ENCODE measurements around the gene TMEM218. TPM values are rescaled to one million over a fixed set of nuclear protein-coding genes. Genes with fewer than 3 reads are reported as not detected.
A peak's percentile ranks its signal among the peaks of the same experiment; 100 is the strongest.
"Not testable (repeated sequence)": the region's sequence is repeated elsewhere in the genome, so short reads cannot be mapped to it uniquely, and the experiment has no call there.

The TMEM218 gene
- total RNA-seq, 2 donors from 2014 or later, result 10.1 to 10.8 TPM

DNA sequence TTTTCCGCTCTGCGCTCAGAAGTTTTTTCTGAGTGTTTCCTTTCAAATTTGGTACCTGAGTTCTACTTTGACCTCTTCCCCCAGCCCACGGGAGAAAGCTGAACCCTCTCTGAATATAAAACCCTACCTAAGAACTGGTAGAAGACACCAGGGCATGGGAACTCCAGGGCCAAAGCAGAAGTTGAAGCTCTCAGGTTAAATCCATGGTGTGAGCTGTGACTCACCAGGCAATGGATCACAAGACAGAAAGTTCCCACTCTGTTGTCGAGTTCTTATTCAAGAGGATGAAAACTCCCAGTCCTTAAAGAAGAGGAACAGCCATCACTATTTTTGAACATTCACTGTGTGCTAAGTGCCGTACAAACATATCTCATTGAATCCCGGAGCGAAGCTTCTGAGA lies 8.9 kb downstream of the TMEM218 start:
- DNase-seq (ENCODE audit: low spot score in 2 of 2) (no peak), ATAC-seq (no peak)
- no peak overlapping the region for H3K27ac Mint-ChIP-seq
- H3K9me3 Mint-ChIP-seq, result no peaks in the 10 kb centered on the region
- peaks cover 6 to 18% of the 10 kb centered on the region in 2 donors for H3K36me3 Mint-ChIP-seq

DNA sequence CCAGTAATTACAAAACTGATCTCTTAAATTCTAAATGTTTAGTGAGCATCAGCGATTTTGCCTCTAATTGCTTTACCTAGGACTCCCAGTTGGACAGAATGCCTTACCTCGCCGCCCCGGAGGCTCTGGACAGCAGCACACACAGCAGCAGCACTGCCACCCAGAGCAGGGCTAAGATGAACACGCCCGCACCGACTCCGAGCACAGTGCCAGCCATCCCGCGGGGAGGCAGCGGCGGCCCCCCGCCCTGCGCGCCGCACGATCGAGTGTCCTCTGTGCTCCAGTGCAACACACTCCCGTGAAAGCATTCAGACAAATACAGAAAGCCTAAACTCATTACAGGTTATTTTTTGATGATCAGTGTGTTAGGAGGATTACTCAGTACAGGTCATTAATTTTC lies 9.4 kb downstream of the TMEM218 start:
- ATAC-seq (no peak), DNase-seq (ENCODE audit: low spot score in 2 of 2) (no peak)
- Mint-ChIP-seq H3K36me3 (peaks cover 4 to 18% of the 10 kb centered on the region in 2 donors), H3K9me3 (no peaks in the 10 kb centered on the region), H3K27ac (peak overlapping the region in 1 of 2 donors; percentile 65)

DNA sequence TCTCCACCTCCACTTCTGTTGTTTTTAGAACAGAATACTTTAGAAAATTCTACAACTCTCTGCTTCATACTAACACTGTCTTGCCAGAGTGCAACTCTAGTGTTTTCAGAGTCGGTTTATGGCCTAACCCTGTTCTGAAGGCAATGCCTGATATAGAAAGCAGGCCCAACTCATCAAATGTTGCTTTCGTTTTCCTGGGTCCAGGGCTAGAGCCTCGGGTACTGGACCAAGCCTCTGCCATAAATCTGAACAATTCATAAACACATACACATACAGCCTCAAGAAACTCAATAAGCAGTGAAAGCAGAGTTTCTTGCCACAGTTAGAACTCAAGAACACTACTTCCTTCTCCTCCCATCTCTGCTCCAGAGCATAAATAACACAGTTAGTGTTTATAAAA lies 9.8 kb downstream of the TMEM218 start:
- Mint-ChIP-seq H3K27ac (peak overlapping the region in 1 of 2 donors; percentile 65), H3K9me3 (no peaks in the 10 kb centered on the region), H3K36me3 (peaks cover 0 to 18% of the 10 kb centered on the region in 2 donors)
- ATAC-seq (no peak), DNase-seq (ENCODE audit: low spot score in 2 of 2) (no peak)

DNA sequence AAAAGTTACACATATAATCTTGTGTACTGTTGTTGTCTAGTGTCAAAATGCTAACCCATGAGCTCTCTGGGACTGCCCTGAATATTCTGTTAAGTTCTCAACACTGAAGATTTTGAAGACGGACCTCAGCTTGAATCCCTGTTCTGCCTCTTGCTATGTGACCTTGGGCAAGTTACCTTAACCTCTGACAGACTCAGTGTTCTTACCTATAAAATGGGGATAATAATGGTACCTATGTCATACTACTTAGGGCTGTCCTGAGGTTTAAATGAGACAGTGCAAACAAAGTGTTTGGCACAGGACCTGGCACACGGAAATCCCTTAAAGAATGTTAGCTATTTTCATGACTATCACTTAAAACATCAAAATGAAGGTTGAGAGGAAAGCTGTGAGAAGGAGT lies 11.3 kb downstream of the TMEM218 start:
- ATAC-seq (no peak), DNase-seq (ENCODE audit: low spot score in 2 of 2) (no peak)
- Mint-ChIP-seq H3K27ac (no peak overlapping the region), H3K9me3 (no peaks in the 10 kb centered on the region), H3K36me3 (peaks cover 0 to 18% of the 10 kb centered on the region in 2 donors)

DNA sequence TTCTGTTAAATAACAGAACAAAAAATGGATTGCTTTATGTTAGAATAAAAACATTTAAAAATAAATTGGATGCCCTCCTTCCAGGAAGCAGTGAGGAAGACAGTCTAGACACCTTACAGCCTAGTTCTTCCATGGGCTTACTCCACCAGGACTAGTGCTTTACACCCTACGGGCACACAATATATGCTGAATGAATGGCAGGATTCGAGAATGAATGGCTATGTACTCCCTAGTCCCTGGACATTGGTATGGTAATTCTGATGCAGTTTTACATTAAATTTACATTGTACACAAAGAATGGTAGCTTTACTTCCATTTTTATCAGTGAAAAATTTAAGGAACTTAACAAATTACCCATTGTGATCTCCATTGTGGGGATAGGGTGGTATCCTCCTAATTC lies 16.7 kb downstream of the TMEM218 start:
- ATAC-seq (no peak), DNase-seq (ENCODE audit: low spot score in 2 of 2) (no peak)
- Mint-ChIP-seq H3K27ac (no peak overlapping the region), H3K9me3 (no peaks in the 10 kb centered on the region), H3K36me3 (peaks cover 0 to 5% of the 10 kb centered on the region in 2 donors)

DNA sequence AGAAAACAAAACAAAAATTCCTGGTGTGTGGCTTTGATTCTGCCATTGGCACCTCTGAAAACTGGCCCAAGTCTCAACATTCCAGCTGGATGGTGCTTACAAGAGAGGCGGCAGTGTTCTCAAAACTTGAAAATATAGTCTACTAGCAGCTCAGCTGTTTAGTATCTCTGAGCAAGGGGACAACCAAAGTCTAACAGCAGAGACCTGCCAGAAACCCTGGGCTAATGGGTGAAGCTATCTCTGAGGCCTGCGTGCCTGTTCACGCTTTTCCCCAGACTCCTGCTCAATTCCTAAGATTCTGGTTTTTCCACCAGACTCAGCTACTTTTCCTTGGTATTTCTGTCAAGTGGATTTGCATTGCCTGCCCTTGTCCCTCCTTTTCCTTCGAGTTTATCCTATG lies 17.9 kb downstream of the TMEM218 start:
- no peaks in the 10 kb centered on the region for H3K9me3 Mint-ChIP-seq
- ATAC-seq (no peak), DNase-seq (ENCODE audit: low spot score in 2 of 2) (no peak)
- H3K27ac Mint-ChIP-seq, result no peak overlapping the region
- H3K36me3 Mint-ChIP-seq, result peaks cover 0 to 4% of the 10 kb centered on the region in 2 donors

DNA sequence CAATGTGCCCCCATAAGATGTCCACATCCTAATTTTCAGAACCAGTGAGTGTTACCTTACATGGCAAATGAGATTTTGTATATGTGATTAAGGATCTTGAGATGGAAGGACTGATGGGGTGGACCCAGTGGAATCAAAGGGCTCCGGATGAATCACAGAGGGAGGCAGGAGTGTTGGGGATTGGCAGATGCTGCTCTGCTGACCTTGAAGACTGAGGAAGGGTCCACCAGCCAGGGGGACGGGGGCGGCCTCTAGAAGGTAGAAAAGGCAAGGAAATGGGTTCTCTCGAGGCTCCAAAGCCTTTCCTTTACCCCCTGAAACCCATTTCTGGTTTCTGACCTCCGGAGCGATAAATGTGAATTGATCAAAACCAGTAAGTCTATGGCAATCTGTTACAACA lies 18.8 kb downstream of the TMEM218 start:
- ATAC-seq (no peak), DNase-seq (ENCODE audit: low spot score in 2 of 2) (no peak)
- Mint-ChIP-seq H3K9me3 (no peaks in the 10 kb centered on the region), H3K36me3 (no peaks in the 10 kb centered on the region), H3K27ac (no peak overlapping the region)

DNA sequence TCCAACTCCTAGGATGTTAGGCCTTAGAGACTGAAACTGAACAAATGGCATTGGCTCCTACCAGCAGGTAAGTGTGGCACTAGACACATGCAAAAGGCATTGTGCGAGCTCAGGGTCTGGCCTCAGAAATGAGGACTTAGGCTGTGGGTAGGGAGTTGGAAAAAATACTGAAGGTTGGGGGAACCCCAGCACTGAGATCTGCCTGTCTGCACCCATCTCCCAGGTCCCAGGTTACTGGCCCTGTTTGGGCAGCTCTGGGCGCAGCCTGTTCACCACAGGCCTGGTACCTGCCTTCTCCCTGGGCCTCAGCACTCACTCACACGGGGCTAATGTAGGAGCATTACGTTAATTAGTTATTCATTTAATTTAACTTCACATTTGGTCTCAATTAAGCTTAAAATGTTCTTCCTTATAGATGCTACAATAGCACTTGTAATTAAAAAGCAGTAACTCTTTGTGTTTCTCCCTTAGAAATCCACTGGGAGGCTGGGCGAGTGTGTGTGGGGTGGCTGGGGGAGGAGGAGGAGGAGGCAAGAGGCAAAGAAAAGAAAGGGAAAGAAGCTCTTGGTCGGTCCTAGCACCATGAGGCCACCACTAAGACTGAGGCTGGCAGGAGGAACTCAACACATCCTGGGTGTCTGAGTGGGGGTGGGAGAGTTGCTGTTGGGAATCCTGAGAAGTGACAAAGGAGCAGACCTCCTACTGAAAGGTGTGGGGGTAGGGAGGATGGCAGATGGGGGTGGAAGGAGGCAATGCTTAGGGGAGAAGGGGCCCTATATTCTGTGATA lies 19.4 kb downstream of the TMEM218 start:
- Mint-ChIP-seq H3K27ac (peak overlapping the region in 1 of 2 donors; percentile 69), H3K9me3 (no peaks in the 10 kb centered on the region), H3K36me3 (no peaks in the 10 kb centered on the region)
- DNase-seq (ENCODE audit: low spot score in 2 of 2), result no peak
- no peak for ATAC-seq

DNA sequence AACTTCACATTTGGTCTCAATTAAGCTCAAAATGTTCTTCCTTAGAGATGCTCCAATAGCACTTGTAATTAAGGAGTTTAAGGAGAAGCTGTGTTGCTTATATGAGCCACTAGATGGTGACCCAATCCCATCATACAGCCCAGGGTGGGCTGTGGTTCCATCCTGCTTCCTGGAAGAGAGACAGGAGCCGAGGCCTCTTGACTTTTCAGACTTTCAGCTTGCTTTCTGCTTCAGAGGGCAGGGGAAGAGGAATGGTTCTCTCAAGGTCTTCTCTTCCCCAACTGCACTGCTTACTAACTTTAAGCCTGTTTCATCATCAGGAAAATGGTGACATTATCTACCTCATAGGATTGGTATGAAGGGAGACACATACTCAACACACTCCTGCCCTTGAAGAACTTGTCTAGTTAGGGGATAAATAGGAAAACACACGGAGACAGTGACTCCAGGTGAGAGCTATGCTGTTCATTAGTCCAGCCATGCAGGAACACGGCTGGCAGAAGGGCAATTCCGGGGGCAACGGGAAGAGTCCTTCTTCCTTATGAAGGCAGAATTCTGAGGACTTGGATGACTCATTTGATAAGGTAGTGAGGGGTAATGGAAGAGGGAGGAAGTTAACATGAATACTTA lies 20.1 kb downstream of the TMEM218 start:
- DNase-seq (ENCODE audit: low spot score in 2 of 2) (no peak), ATAC-seq (peak in 1 of 2 donors; percentile 52)
- peak overlapping the region in 1 of 2 donors; percentile 69 for H3K27ac Mint-ChIP-seq
- H3K9me3 Mint-ChIP-seq, result no peaks in the 10 kb centered on the region
- H3K36me3 Mint-ChIP-seq, result no peaks in the 10 kb centered on the region

DNA sequence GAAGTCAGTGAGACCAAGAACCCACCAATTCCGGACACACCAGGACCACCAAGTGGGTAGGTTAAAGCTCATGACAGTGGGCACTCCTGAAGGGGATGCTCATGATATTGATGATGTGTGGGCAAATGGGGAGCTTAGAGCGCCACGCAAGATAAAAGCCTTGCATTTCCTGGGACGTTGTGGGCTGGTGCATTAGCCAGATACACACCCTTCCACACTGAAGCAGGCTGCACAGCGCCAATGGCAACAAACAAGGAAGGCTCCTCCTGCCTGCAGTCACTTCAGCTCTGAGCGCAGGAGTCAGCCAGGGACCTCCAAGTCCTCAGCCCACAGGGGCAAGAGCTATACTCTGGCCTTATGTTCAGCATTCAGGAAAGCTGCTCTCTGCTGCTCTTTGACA lies 20.6 kb downstream of the TMEM218 start:
- H3K27ac Mint-ChIP-seq, result no peak overlapping the region
- H3K36me3 Mint-ChIP-seq, result no peaks in the 10 kb centered on the region
- no peak for DNase-seq (ENCODE audit: low spot score in 2 of 2)
- ATAC-seq, result no peak
- H3K9me3 Mint-ChIP-seq, result no peaks in the 10 kb centered on the region

DNA sequence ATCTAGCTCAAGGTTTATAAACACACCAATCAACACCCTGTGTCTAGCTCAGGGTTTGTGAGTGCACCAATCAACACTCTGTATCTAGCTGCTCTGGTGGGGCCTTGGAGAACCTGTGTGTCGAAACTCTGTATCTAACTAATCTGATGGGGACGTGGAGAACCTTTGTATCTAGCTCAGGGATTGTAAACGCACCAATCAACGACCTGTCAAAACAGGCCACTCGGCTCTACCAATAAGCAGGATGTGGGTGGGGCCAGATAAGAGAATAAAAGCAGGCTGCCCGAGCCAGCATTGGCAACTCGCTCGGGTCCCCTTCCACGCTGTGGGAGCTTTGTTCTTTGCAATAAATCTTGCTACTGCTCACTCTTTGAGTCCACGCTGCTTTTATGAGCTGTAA lies 21.3 kb downstream of the TMEM218 start:
- H3K36me3 Mint-ChIP-seq; H3K27ac Mint-ChIP-seq; H3K9me3 Mint-ChIP-seq; DNase-seq (ENCODE audit: low spot score in 2 of 2); ATAC-seq: not testable (repeated sequence)

DNA sequence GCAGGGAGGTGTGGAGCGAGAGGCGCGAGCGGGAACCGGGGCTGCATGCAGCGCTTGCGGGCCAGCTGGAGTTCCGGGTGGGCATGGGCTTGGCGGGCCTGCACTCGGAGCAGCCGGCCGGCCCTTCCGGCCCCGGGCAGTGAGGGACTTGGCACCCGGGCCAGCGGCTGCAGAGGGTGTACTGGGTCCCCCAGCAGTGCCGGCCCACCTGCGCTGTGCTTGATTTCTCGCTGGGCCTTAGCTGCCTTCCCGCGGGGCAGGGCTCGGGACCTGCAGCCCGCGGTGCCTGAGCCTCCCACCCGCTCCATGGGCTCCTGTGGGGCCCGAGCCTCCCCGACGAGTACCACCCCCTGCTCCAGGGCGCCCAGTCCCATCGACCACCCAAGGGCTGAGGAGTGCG lies 21.9 kb downstream of the TMEM218 start:
- not testable (repeated sequence) for H3K9me3 Mint-ChIP-seq; DNase-seq (ENCODE audit: low spot score in 2 of 2); H3K36me3 Mint-ChIP-seq; ATAC-seq; H3K27ac Mint-ChIP-seq

DNA sequence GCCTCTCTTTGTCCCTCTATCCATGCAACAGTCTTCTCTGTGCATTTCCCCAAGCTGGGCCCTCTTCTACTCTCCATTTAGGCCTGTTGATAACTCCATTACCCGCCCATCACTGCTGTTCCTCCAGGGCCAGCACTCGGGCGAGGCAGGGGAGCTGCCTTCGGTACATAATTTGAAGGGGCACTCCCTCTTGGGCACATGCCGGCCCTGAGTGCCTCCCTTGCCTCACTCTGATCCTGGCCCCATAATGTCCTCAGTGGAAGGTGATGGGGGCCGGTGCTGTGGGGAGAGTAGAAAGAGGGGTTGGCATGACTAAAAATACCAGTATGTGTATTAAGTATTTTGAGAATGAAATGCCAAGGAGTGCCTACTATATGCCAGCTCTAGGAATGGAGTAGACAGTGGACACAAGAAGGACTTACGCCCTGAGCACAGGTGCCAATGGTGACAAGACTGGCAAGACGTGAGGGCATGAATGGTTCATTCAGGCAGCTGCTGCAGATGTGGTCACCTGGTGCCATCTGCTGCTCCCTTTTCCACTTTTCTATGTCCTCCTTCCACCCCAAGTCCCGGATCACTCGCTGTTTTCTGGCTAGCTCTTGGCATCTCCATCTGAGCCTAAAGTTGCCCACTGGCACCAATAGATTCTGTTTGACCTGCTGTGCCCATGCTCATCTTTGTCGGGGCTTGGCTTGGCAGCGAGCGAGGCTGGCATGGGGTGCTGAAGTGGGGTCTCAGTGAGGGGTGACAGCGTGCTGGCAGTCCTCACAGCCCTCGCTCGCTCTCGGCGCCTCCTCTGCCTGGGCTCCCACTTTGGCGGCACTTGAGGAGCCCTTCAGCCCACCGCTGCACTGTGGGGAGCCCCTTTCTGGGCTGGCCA lies 22.6 kb downstream of the TMEM218 start:
- Mint-ChIP-seq H3K36me3 (no peaks in the 10 kb centered on the region), H3K27ac (peak overlapping the region in 1 of 2 donors; percentile 44), H3K9me3 (no peaks in the 10 kb centered on the region)
- DNase-seq (ENCODE audit: low spot score in 2 of 2), result no peak
- ATAC-seq, result no peak

DNA sequence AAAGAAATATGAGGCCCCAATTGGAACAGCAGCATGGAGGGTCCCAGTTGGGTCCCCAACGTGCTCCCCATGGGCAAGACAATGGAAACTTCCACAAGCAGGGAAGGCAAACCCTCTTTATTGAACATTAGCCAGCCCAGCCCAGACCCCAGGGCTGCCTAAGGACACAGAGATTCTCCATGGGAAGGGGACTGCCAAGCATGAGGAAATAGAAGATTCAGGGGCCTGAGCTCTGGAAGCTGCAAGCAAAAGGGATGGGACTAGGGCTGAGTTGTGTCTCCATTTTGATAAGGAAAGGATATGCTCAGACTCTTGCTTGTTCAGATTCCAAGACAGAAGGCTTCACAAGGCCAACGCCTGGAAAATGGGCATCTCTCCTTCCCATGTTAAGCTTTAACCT lies 23.3 kb downstream of the TMEM218 start:
- Mint-ChIP-seq H3K36me3 (no peaks in the 10 kb centered on the region), H3K9me3 (no peaks in the 10 kb centered on the region), H3K27ac (peak overlapping the region in 1 of 2 donors; percentile 44)
- ATAC-seq, result no peak
- no peak for DNase-seq (ENCODE audit: low spot score in 2 of 2)

DNA sequence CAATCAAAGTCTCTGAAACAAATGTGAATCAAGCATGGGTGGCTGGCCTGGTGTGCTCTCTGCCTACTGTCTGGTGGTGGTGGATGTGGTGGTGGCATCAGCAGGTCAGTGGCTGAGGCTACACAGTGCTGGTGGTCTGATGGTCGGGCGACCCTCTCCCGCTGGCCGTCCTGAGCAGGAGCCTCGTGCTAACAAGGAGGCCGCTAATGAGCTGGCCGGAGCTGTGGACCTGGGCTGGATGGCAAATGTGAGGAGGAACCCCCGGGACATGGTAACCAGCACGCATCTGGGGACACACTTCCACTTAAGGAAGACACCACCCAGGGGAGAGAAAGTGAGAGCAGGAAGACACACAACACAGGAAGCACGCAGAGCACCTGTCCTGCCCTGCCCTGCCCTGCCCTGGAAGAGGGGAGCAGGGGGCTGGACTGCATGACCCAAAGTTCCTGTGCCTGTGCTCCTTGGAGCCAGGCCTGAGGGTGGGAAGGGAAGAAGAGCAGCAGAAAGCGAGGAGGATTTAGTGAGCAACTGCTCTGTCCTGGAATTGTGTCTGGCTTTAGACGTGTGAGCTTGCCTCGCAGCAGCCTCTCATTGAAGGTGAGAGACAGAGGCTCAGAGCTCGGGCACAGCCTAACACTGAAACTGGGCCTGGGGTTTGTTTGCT lies 24.7 kb downstream of the TMEM218 start:
- Mint-ChIP-seq H3K36me3 (no peaks in the 10 kb centered on the region), H3K27ac (peak overlapping the region; percentile 14 to 72), H3K9me3 (no peaks in the 10 kb centered on the region)
- DNase-seq (ENCODE audit: low spot score in 2 of 2) (no peak), ATAC-seq (no peak)

DNA sequence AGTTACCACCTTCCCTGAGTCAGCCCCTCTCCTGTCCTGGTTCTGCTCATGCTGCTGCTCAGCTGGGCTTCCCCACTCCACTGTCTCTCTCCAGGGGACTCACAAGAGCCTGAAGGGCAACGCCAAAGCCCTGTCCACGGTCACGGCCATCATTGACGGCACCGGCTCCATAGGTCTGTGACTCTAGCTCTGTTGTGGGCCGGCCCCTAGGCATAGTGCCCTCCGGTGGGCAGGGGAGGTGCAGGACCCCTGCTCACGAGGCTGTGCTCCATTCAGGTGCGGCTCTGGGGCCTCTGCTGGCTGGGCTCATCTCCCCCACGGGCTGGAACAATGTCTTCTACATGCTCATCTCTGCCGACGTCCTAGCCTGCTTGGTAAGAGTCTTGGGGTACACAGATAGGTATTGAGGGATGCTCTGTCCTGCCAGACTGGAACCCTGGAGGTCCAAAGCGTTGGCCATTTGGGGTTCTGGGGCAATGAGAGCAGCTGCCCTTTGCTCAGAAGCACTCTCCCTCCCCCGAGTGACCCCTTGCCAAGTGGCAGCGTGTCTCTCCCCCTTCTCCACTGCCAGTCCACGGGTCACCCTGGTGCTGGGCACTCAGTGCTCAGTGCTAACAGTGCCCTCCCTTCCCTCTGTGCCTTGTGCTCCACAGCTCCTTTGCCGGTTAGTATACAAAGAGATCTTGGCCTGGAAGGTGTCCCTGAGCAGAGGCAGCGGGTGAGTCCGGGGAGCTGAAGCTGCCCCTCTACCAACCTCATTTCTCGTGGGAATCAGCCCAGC lies 25.9 kb downstream of the TMEM218 start:
- ATAC-seq (no peak), DNase-seq (ENCODE audit: low spot score in 2 of 2) (no peak)
- H3K27ac Mint-ChIP-seq, result no peak overlapping the region

More for the DNA sequence above, 25.9 kb downstream of the TMEM218 start:
- H3K9me3 Mint-ChIP-seq, result no peaks in the 10 kb centered on the region
- H3K36me3 Mint-ChIP-seq, result no peaks in the 10 kb centered on the region
